SK-N-SH (cell line): ENCODE data around the gene GARS1. TPM values are rescaled to one million over a fixed set of nuclear protein-coding genes. Genes with fewer than 3 reads are reported as not detected.

Source experiments
- CTCF ChIA-PET: fragments of 300-600, 350-600 bp; formaldehyde crosslinking; extraction: SDS; loops from one replicate; lab custom pipeline; 2021; lab: Yijun Ruan, JAX
- POLR2A ChIA-PET: fragments of 350-600 bp; sonication (Branson Sonifier 250); formaldehyde crosslinking; extraction: SDS; loops from one replicate; lab custom pipeline; 2020; ENCODE audit warnings: antibody characterized with exemption, inconsistent platforms; lab: Yijun Ruan, JAX
- DNase-seq: peaks from one replicate; pipeline ENCODE4 v3.0.0; 2012
- H2AFZ ChIP-seq: fragments of 200-600 bp; sonication (generic); 2 replicates; pipeline ENCODE4 v1.8.1; 2016; ENCODE audit warnings: antibody characterized with exemption, mild to moderate bottlenecking, low read depth
- H3F3A ChIP-seq: fragments of 200-600 bp; sonication (generic); replicated peaks from 2 replicates; pipeline ENCODE3; 2016; ENCODE audit warnings: antibody characterized with exemption, mild to moderate bottlenecking; ENCODE audit not compliant: insufficient read depth
- H3K27ac ChIP-seq, 2 experiments: fragments of 200-500 bp in 1 of 2; fragments of 200-600 bp in 1 of 2; sonication (Bioruptor generic) in 1 of 2; sonication (generic), shearing (Covaris generic) in 1 of 2; 2 replicates each; pipeline versions ENCODE4 v1.5.1 to v1.6.1; 2014 to 2016; ENCODE audit warnings: low read depth in 2 of 2, inconsistent platforms in 1 of 2, low read length in 1 of 2, mild to moderate bottlenecking in 1 of 2, mixed read lengths in 1 of 2
- H3K27me3 ChIP-seq: fragments of 200-600 bp; sonication (generic), shearing (Covaris generic); 2 replicates; pipeline ENCODE4 v1.6.1; 2016; ENCODE audit warnings: mixed run types; ENCODE audit not compliant: insufficient read depth
- H3K36me3 ChIP-seq, 2 experiments: fragments of 200-500 bp in 1 of 2; fragments of 200-600 bp in 1 of 2; sonication (Bioruptor generic) in 1 of 2; sonication (generic) in 1 of 2; replicated peaks in 1 of 2; 2 replicates each; pipeline versions ENCODE3 to v1.5.1; 2014 to 2016; ENCODE audit warnings: low read length in 1 of 2, mild to moderate bottlenecking in 1 of 2; ENCODE audit not compliant: insufficient read depth in 2 of 2, control insufficient read depth in 1 of 2
- H3K4me1 ChIP-seq, 2 experiments: fragments of 200-500 bp in 1 of 2; fragments of 200-600 bp in 1 of 2; sonication (Bioruptor generic) in 1 of 2; sonication (generic), shearing (Covaris generic) in 1 of 2; 2 replicates each; pipeline versions ENCODE4 v1.5.1 to v1.6.1; 2014 to 2016; ENCODE audit warnings: low read depth in 1 of 2, low read length in 1 of 2, mixed run types in 1 of 2; ENCODE audit not compliant: insufficient read depth in 2 of 2, control insufficient read depth in 1 of 2
- H3K4me2 ChIP-seq: fragments of 200-600 bp; sonication (generic), shearing (Covaris generic); 2 replicates; pipeline ENCODE4 v1.6.1; 2017; ENCODE audit warnings: mixed run types
- H3K4me3 ChIP-seq, 2 experiments: fragments of 200-500 bp in 1 of 2; fragments of 200-600 bp in 1 of 2; sonication (Bioruptor generic) in 1 of 2; sonication (generic), shearing (Covaris generic) in 1 of 2; 2 replicates each; pipeline versions ENCODE4 v1.5.1 to v1.8.1; 2014 to 2016; ENCODE audit warnings: low read depth in 2 of 2, inconsistent platforms in 1 of 2, low read length in 1 of 2, mild to moderate bottlenecking in 1 of 2, mixed read lengths in 1 of 2, moderate library complexity in 1 of 2
- H3K79me2 ChIP-seq: fragments of 200-600 bp; sonication (generic); 2 replicates; pipeline ENCODE4 v1.8.1; 2017; ENCODE audit warnings: mild to moderate bottlenecking; ENCODE audit not compliant: insufficient read depth
- H3K9ac ChIP-seq: fragments of 200-600 bp; sonication (generic); 2 replicates; pipeline ENCODE4 v1.6.1; 2017; ENCODE audit warnings: mixed run types
- H3K9me2 ChIP-seq: fragments of 200-600 bp; sonication (generic); 2 replicates; pipeline ENCODE4 v1.6.1; 2017; ENCODE audit warnings: mixed run types
- H3K9me3 ChIP-seq: fragments of 200-600 bp; sonication (generic); 2 replicates; pipeline ENCODE4 v1.6.1; 2017; ENCODE audit warnings: mixed run types, mild to moderate bottlenecking, moderate library complexity
- H4K20me1 ChIP-seq: fragments of 200-600 bp; sonication (generic); 2 replicates; pipeline ENCODE4 v1.6.1; 2017; ENCODE audit warnings: mild to moderate bottlenecking, mixed run types; ENCODE audit not compliant: insufficient read depth
- EP300 ChIP-seq, 2 experiments: IDR thresholded peaks; 2 replicates each; pipeline versions ENCODE4 v1.4.0 to v1.6.1; 2012; ENCODE audit warnings: borderline replicate concordance in 1 of 2, low read depth in 1 of 2, low read length in 1 of 2
- FOXJ3 ChIP-seq: sonication (generic); formaldehyde crosslinking; IDR thresholded peaks from 2 replicates; pipeline ENCODE4 v1.5.1; 2020; ENCODE audit warnings: mild to moderate bottlenecking, missing genetic modification reagents
- FOXM1 ChIP-seq: IDR thresholded peaks from 2 replicates; pipeline ENCODE4 v1.4.0; 2012; ENCODE audit warnings: low read depth, mild to moderate bottlenecking
- GABPA ChIP-seq: IDR thresholded peaks from 2 replicates; pipeline ENCODE4 v1.4.0; 2012; ENCODE audit warnings: low read depth, mild to moderate bottlenecking
- GATA2 ChIP-seq: sonication (generic); formaldehyde crosslinking; IDR thresholded peaks from 2 replicates; pipeline ENCODE4 v1.5.0; 2020; ENCODE audit warnings: mild to moderate bottlenecking, missing genetic modification reagents
- JUND ChIP-seq: IDR thresholded peaks from 2 replicates; pipeline ENCODE4 v1.4.0; 2012
- MXI1 ChIP-seq: IDR thresholded peaks from 2 replicates; pipeline ENCODE4 v1.6.1; 2012; ENCODE audit warnings: mild to moderate bottlenecking, low read depth, low read length, improper control_type of control experiment
- RFX5 ChIP-seq: IDR thresholded peaks from 2 replicates; pipeline ENCODE4 v1.6.1; 2012; ENCODE audit warnings: mild to moderate bottlenecking, improper control_type of control experiment, low read length
- RXRA ChIP-seq: IDR thresholded peaks from 2 replicates; pipeline ENCODE4 v1.4.0; 2012; ENCODE audit warnings: low read depth, mild to moderate bottlenecking, borderline replicate concordance
- SIN3A ChIP-seq: IDR thresholded peaks from 2 replicates; pipeline ENCODE4 v1.6.1; 2012; ENCODE audit warnings: low read depth, mild to moderate bottlenecking, low read length, moderate library complexity, borderline replicate concordance
- TAF1 ChIP-seq: IDR thresholded peaks from 2 replicates; pipeline ENCODE4 v1.6.1; 2012; ENCODE audit warnings: low read depth, mild to moderate bottlenecking, low read length, moderate library complexity, borderline replicate concordance
- TCF12 ChIP-seq: IDR thresholded peaks from 2 replicates; pipeline ENCODE4 v1.4.0; 2012
- TEAD4 ChIP-seq: IDR thresholded peaks from 2 replicates; pipeline ENCODE4 v1.4.0; 2012; ENCODE audit warnings: mild to moderate bottlenecking, borderline replicate concordance; ENCODE audit not compliant: insufficient read depth
- YY1 ChIP-seq: IDR thresholded peaks from 2 replicates; pipeline ENCODE4 v1.4.0; 2012; ENCODE audit warnings: low read depth, mild to moderate bottlenecking
- WGBS: methylation state at CpG from one replicate; pipeline ENCODE4 v1.1.6; 2017; ENCODE audit warnings: low lambda C conversion rate; 5-methylcytosine and 5-hydroxymethylcytosine counted together
- polyA plus RNA-seq, 3 experiments: library from polyadenylated mRNA; depleted of rRNA; stranded (reverse); fragments of >200 nt; gene quantifications; 2 replicates each; pipeline ENCODE4 v1.2.3, GENCODE V29; 2012
- TF ChIP-seq, protein P1 (sequence below): IDR thresholded peaks from 2 replicates; pipeline ENCODE4 v1.4.0; 2012; ENCODE audit warnings: low read depth
- TF ChIP-seq, protein P2 (sequence below): IDR thresholded peaks from 2 replicates; pipeline ENCODE4 v1.4.0; 2012; ENCODE audit warnings: low read depth, borderline replicate concordance
- TF ChIP-seq, protein P3 (sequence below): IDR thresholded peaks from 2 replicates; pipeline ENCODE4 v1.4.0; 2012; ENCODE audit warnings: low read depth, borderline replicate concordance
- TF ChIP-seq, protein P4 (sequence below): IDR thresholded peaks from 2 replicates; pipeline ENCODE4; 2012
- TF ChIP-seq, protein P5 (sequence below): fragments of 200-600 bp; sonication (generic); IDR thresholded peaks from 2 replicates; pipeline ENCODE4 v1.6.1; 2017; ENCODE audit warnings: antibody characterized with exemption, mild to moderate bottlenecking, moderate library complexity

GARS1 gene
- polyA plus RNA-seq, 1 of the 3 experiments (the other 2 are of a cell fraction): 301 TPM

DNA sequence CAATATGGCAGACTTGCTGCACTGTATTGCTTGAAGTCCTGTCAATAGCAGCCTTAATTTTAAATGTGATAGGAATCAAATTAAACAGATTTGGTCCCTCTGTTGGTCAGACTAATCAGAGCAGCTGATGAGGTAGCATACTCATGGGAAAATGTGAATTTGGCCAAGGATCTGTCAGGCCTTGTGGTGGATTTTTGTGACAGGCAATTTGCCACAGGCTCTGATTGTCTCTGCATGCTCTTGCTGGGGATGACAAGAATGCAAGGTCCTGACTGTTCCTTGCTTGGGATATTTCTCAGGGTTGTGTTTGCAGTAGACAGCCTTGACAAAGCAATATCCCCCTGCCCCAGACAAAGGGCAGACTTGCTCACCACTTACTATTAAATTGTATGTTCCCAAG, 41.5 kb upstream of the GARS1 start (continued):
- TF ChIP-seq FOXM1 (no peak), GATA2 (CRISPR knock-in tag) (no peak), YY1 (no peak), MXI1 (no peak), JUND (no peak)
- TF ChIP-seq, protein P1, sequence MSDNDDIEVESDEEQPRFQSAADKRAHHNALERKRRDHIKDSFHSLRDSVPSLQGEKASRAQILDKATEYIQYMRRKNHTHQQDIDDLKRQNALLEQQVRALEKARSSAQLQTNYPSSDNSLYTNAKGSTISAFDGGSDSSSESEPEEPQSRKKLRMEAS: no peak
- TF ChIP-seq, protein P2, sequence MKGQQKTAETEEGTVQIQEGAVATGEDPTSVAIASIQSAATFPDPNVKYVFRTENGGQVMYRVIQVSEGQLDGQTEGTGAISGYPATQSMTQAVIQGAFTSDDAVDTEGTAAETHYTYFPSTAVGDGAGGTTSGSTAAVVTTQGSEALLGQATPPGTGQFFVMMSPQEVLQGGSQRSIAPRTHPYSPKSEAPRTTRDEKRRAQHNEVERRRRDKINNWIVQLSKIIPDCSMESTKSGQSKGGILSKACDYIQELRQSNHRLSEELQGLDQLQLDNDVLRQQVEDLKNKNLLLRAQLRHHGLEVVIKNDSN: no peak

DNA sequence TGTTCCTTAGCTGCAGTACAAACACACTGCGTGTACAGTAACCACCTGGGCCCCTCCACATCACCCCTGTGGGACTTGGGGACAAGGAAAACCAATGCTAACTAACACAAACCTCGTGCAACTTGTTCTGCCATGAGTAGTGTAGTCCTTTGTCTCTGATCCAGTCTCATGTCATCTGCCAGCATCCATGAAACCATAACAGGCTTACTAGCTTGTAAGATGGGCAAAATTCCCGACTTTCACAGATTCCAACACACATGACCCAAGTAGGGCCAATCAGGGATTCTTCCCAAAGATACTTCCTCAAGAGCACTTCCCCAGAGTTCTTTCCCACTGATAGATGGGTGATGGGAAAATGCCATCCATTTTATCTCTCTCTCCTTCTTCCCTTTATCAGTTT, 41.1 kb upstream of the GARS1 start:
- TF ChIP-seq, protein P3, sequence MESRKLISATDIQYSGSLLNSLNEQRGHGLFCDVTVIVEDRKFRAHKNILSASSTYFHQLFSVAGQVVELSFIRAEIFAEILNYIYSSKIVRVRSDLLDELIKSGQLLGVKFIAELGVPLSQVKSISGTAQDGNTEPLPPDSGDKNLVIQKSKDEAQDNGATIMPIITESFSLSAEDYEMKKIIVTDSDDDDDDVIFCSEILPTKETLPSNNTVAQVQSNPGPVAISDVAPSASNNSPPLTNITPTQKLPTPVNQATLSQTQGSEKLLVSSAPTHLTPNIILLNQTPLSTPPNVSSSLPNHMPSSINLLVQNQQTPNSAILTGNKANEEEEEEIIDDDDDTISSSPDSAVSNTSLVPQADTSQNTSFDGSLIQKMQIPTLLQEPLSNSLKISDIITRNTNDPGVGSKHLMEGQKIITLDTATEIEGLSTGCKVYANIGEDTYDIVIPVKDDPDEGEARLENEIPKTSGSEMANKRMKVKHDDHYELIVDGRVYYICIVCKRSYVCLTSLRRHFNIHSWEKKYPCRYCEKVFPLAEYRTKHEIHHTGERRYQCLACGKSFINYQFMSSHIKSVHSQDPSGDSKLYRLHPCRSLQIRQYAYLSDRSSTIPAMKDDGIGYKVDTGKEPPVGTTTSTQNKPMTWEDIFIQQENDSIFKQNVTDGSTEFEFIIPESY: no peak
- TF ChIP-seq, protein P1: no peak
- TF ChIP-seq TAF1 (no peak), TCF12 (no peak), GABPA (no peak), EP300 (IDR thresholded peaks at IDR 0.05; ENCODE audit: borderline replicate concordance in 1 of 2, low read depth in 1 of 2, low read length in 1 of 2) (no peak), FOXJ3 (CRISPR knock-in tag) (no peak), RFX5 (no peak), SIN3A (no peak), TEAD4 (no peak), FOXM1 (no peak), RXRA (no peak)
- TF ChIP-seq, protein P2: no peak
- TF ChIP-seq, protein P4, sequence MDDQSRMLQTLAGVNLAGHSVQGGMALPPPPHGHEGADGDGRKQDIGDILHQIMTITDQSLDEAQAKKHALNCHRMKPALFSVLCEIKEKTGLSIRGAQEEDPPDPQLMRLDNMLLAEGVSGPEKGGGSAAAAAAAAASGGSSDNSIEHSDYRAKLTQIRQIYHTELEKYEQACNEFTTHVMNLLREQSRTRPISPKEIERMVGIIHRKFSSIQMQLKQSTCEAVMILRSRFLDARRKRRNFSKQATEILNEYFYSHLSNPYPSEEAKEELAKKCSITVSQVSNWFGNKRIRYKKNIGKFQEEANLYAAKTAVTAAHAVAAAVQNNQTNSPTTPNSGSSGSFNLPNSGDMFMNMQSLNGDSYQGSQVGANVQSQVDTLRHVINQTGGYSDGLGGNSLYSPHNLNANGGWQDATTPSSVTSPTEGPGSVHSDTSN: no peak
- TF ChIP-seq, protein P5, sequence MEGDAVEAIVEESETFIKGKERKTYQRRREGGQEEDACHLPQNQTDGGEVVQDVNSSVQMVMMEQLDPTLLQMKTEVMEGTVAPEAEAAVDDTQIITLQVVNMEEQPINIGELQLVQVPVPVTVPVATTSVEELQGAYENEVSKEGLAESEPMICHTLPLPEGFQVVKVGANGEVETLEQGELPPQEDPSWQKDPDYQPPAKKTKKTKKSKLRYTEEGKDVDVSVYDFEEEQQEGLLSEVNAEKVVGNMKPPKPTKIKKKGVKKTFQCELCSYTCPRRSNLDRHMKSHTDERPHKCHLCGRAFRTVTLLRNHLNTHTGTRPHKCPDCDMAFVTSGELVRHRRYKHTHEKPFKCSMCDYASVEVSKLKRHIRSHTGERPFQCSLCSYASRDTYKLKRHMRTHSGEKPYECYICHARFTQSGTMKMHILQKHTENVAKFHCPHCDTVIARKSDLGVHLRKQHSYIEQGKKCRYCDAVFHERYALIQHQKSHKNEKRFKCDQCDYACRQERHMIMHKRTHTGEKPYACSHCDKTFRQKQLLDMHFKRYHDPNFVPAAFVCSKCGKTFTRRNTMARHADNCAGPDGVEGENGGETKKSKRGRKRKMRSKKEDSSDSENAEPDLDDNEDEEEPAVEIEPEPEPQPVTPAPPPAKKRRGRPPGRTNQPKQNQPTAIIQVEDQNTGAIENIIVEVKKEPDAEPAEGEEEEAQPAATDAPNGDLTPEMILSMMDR: no peak
- H3F3A ChIP-seq: peaks cover 4% of the 10 kb centered on the region
- ChIA-PET POLR2A (no interaction called here), CTCF (interaction anchor here (1.3 to 11.4 kb wide), 2 partner anchors 11 to 278 kb away, joined by 6 to 294 read pairs; no protein-coding TSS in a partner anchor)
- peaks cover 2 to 9% of the 10 kb centered on the region in 2 experiments for H3K36me3 ChIP-seq
- no peaks in the 10 kb centered on the region for H3K9me3 ChIP-seq
- H3K4me3 ChIP-seq: no peak overlapping the region
- H3K27ac ChIP-seq: no peak overlapping the region
- no peaks in the 10 kb centered on the region for H3K79me2 ChIP-seq
- WGBS: 72% methylated on average over 3 of the region's 3 CpGs
- H2AFZ ChIP-seq: no peak overlapping the region
- no peaks in the 10 kb centered on the region for H3K9me2 ChIP-seq
- no peak overlapping the region for H3K9ac ChIP-seq
- peaks cover 5 to 16% of the 10 kb centered on the region in 2 experiments; a peak in 3 of 4 replicates for H3K4me1 ChIP-seq
- no peak overlapping the region for H3K4me2 ChIP-seq
- no peaks in the 10 kb centered on the region for H4K20me1 ChIP-seq
- no peak for DNase-seq
- no peaks in the 10 kb centered on the region for H3K27me3 ChIP-seq
